GM21723 (cell line): ENCODE measurements around the gene CTDSPL2.
"Not testable (repeated sequence)": the region's sequence is repeated elsewhere in the genome, so short reads cannot be mapped to it uniquely, and the experiment has no call there.

Experiments
- ATAC-seq: cut with Tn5 transposase; IDR thresholded peaks from one replicate; pipeline ENCODE4 v1.9.1; 2021; ENCODE audit warnings: mild to moderate bottlenecking, moderate library complexity; ENCODE audit not compliant: unreplicated experiment

CTDSPL2 gene

GRCh38 chr15:44426975-44427755 is at the start of gene CTDSPL2:
Gene CTDSPL2, plus strand, starts transcription at chr15:44427629. Its CDS starts 31,386 bp downstream, at chr15:44459015.
- ATAC-seq = peak; percentile 90

- ATAC-seq = no peak
These were observed 46.2 kb upstream of the CTDSPL2 start for GRCh38 chr15:44381236-44381635.

GRCh38 chr15:44385344-44385942 is 42.0 kb upstream of the CTDSPL2 start:
- no peak for ATAC-seq

- ATAC-seq = no peak
These were observed 33.4 kb upstream of the CTDSPL2 start for GRCh38 chr15:44394062-44394461.

- no peak for ATAC-seq
These were observed 32.9 kb upstream of the CTDSPL2 start for GRCh38 chr15:44394562-44394961.

GRCh38 chr15:44397869-44398268 is 29.6 kb upstream of the CTDSPL2 start:
- ATAC-seq = no peak

GRCh38 chr15:44414001-44414400 is 13.4 kb upstream of the CTDSPL2 start:
- no peak for ATAC-seq

- peak; percentile 15 for ATAC-seq
These were observed 611 bp downstream of the CTDSPL2 start for GRCh38 chr15:44427756-44428724.

- ATAC-seq = no peak
These were observed 8.7 kb downstream of the CTDSPL2 start for GRCh38 chr15:44435893-44436667.

GRCh38 chr15:44438402-44438801 is 11.0 kb downstream of the CTDSPL2 start:
- ATAC-seq = no peak

GRCh38 chr15:44441095-44441501 is 13.7 kb downstream of the CTDSPL2 start:
- no peak for ATAC-seq

GRCh38 chr15:44443515-44443914 is 16.1 kb downstream of the CTDSPL2 start:
- no peak for ATAC-seq

GRCh38 chr15:44447772-44448376 is 20.4 kb downstream of the CTDSPL2 start:
- ATAC-seq = no peak

GRCh38 chr15:44450172-44450571 is 22.7 kb downstream of the CTDSPL2 start:
- no peak for ATAC-seq

- ATAC-seq = not testable (repeated sequence)
These were observed 26.3 kb downstream of the CTDSPL2 start for GRCh38 chr15:44453578-44454283.

GRCh38 chr15:44458429-44458828 is 31.0 kb downstream of the CTDSPL2 start:
- ATAC-seq = no peak

GRCh38 chr15:44468709-44469385 is 41.4 kb downstream of the CTDSPL2 start:
- ATAC-seq = no peak

GRCh38 chr15:44471885-44472455 is 44.5 kb downstream of the CTDSPL2 start:
- no peak for ATAC-seq

GRCh38 chr15:44479343-44479742 is 51.9 kb downstream of the CTDSPL2 start:
- ATAC-seq = no peak
